ENCODE data around the gene BPIFB4. TPM values are rescaled to one million over a fixed set of nuclear protein-coding genes. Genes with fewer than 3 reads are reported as not detected.

The BPIFB4 gene
- total RNA-seq, 2 experiments from 2014 or later, result not detected

DNA sequence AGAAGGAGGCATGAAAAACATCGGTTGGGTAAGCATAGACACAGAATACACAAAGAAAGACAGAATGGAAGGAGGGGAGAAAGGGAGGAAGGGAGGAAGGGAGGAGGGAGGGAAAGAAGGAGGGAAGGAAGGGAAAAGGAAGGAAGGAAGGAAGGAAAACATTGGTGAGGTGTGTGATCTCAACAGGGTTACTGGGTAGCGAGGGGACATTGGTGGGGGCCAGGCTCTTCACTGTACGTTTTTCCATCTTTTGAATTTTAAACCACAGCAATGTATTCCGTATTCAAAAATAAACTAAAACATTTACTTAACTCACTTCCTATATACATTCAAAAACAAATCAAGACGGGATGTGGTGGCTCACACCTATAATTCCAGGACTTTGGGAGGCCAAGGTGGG, 67.9 kb downstream of the BPIFB4 start:
- intact Hi-C loops (cut with DNase I, micrococcal nuclease), result no loop called here

DNA sequence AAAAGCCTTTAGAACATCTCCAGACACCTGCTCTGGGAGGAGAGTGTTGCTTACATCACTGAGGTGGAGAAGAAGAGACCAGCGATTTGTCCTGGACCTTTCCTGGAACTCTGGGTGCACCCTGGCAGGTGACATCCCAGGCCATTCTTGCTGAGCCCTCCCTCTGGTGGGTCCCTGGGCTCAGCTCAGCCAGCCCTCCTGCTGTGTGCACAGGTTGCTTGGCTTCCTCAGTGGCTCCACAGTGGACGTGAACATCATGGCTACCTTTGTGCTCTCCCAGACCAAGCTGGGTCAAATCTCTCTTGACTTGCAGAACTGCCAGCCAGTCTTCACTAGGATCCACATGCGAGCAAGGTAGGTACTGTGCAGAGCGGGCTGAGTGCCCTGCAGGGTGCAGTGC, 68.6 kb downstream of the BPIFB4 start:
- ATAC-seq (ENCODE audit: poor library complexity), result no peak

More for the DNA sequence above, 67.9 kb downstream of the BPIFB4 start:
- Mint-ChIP-seq H3K4me3 (no peak overlapping the region), H3K4me1 (ENCODE audit: low read depth) (no peaks in the 10 kb centered on the region), H3K36me3 (ENCODE audit: low read depth) (no peaks in the 10 kb centered on the region), H3K9me3 (no peaks in the 10 kb centered on the region), H3K27me3 (peaks cover 47% of the 10 kb centered on the region), H3K27ac (no peak overlapping the region)
- CTCF ChIA-PET, result no interaction called here
- Histone ChIP-seq H3K9me3 (ENCODE audit: control insufficient read depth in 1 of 2, insufficient read depth in 1 of 2, low read length in 2 of 2) (no peaks in the 10 kb centered on the region), H3K27ac (ENCODE audit: low read depth in 1 of 2, low read length in 2 of 2) (no peak overlapping the region), H3K27me3 (ENCODE audit: control insufficient read depth in 1 of 2, insufficient read depth in 2 of 2, low read length in 2 of 2) (peaks cover 5 to 12% of the 10 kb centered on the region in 2 experiments), H3K36me3 (ENCODE audit: insufficient read depth, low read length) (no peaks in the 10 kb centered on the region), H3K4me1 (ENCODE audit: insufficient read depth, low read length) (no peaks in the 10 kb centered on the region), H3K4me3 (ENCODE audit: low read length) (no peak overlapping the region)
- TF ChIP-seq, protein P1, sequence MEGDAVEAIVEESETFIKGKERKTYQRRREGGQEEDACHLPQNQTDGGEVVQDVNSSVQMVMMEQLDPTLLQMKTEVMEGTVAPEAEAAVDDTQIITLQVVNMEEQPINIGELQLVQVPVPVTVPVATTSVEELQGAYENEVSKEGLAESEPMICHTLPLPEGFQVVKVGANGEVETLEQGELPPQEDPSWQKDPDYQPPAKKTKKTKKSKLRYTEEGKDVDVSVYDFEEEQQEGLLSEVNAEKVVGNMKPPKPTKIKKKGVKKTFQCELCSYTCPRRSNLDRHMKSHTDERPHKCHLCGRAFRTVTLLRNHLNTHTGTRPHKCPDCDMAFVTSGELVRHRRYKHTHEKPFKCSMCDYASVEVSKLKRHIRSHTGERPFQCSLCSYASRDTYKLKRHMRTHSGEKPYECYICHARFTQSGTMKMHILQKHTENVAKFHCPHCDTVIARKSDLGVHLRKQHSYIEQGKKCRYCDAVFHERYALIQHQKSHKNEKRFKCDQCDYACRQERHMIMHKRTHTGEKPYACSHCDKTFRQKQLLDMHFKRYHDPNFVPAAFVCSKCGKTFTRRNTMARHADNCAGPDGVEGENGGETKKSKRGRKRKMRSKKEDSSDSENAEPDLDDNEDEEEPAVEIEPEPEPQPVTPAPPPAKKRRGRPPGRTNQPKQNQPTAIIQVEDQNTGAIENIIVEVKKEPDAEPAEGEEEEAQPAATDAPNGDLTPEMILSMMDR (IDR thresholded peaks at IDR 0.05), result no peak
- POLR2A ChIA-PET, result no interaction called here
- DNase-seq (no peak), ATAC-seq (ENCODE audit: poor library complexity) (no peak)

DNA sequence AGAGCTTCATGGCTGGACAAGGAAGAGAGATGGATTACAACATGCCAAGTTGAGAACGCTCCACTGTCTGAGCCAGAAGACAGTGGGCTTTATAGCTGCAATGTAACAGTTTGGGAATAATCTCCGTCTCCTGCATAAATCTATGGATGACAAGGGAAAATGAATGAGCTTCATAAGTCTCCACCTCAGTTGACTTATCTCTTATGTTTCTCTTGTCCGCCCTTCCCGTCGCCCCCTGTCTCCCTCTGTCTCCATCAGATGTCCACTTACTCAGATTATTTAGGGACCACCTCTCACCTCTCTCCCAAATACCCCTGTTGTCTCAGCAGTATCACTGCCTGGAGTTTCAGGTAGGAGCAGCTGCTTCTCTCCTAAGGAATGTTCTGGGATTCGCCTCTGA, 74.8 kb downstream of the BPIFB4 start:
- H3K4me3 Mint-ChIP-seq, result no peak overlapping the region
- H3K27me3 ChIP-seq (ENCODE audit: control insufficient read depth in 1 of 2, insufficient read depth in 2 of 2, low read length in 2 of 2), result peaks cover 0 to 17% of the 10 kb centered on the region in 2 experiments
- H3K36me3 Mint-ChIP-seq (ENCODE audit: low read depth), result no peaks in the 10 kb centered on the region
- H3K27ac Mint-ChIP-seq, result no peak overlapping the region
- ATAC-seq (ENCODE audit: poor library complexity) (no peak), DNase-seq (no peak)
- POLR2A ChIA-PET, result no interaction called here
- H3K4me1 Mint-ChIP-seq (ENCODE audit: low read depth), result no peaks in the 10 kb centered on the region
- intact Hi-C loops (cut with DNase I, micrococcal nuclease), result no loop called here
- H3K4me1 ChIP-seq (ENCODE audit: insufficient read depth, low read length), result no peaks in the 10 kb centered on the region
- H3K27ac ChIP-seq (ENCODE audit: low read depth in 1 of 2, low read length in 2 of 2), result no peak overlapping the region
- no peaks in the 10 kb centered on the region for H3K9me3 ChIP-seq (ENCODE audit: control insufficient read depth in 1 of 2, insufficient read depth in 1 of 2, low read length in 2 of 2)
- H3K9me3 Mint-ChIP-seq, result no peaks in the 10 kb centered on the region
- peaks cover 57% of the 10 kb centered on the region for H3K27me3 Mint-ChIP-seq
- TF ChIP-seq, protein P1 (IDR thresholded peaks at IDR 0.05), result no peak
- H3K4me3 ChIP-seq (ENCODE audit: low read length), result no peak overlapping the region
- H3K36me3 ChIP-seq (ENCODE audit: insufficient read depth, low read length), result no peaks in the 10 kb centered on the region
- CTCF ChIA-PET, result no interaction called here

More for the DNA sequence above, 68.6 kb downstream of the BPIFB4 start:
- H3K27ac Mint-ChIP-seq, result no peak overlapping the region
- Histone ChIP-seq H3K9me3 (ENCODE audit: control insufficient read depth in 1 of 2, insufficient read depth in 1 of 2, low read length in 2 of 2) (no peaks in the 10 kb centered on the region), H3K27me3 (ENCODE audit: control insufficient read depth in 1 of 2, insufficient read depth in 2 of 2, low read length in 2 of 2) (peaks cover 5 to 14% of the 10 kb centered on the region in 2 experiments), H3K36me3 (ENCODE audit: insufficient read depth, low read length) (no peaks in the 10 kb centered on the region), H3K27ac (ENCODE audit: low read depth in 1 of 2, low read length in 2 of 2) (no peak overlapping the region), H3K4me3 (ENCODE audit: low read length) (no peak overlapping the region), H3K4me1 (ENCODE audit: insufficient read depth, low read length) (no peaks in the 10 kb centered on the region)
- no peaks in the 10 kb centered on the region for H3K36me3 Mint-ChIP-seq (ENCODE audit: low read depth)
- DNase-seq, result no peak
- ChIA-PET POLR2A (no interaction called here), CTCF (no interaction called here)
- intact Hi-C loops (cut with DNase I, micrococcal nuclease), result no loop called here
- H3K4me3 Mint-ChIP-seq, result no peak overlapping the region
- peaks cover 54% of the 10 kb centered on the region for H3K27me3 Mint-ChIP-seq
- H3K4me1 Mint-ChIP-seq (ENCODE audit: low read depth), result no peaks in the 10 kb centered on the region
- no peaks in the 10 kb centered on the region for H3K9me3 Mint-ChIP-seq
- TF ChIP-seq, protein P1 (IDR thresholded peaks at IDR 0.05), result no peak

Data from CD4-positive, alpha-beta T cell (primary cell).